Left forelimb (tissue), 1 donor: ENCODE measurements around the gene CASZ1.

Experiments
- DNase-seq: peaks from one replicate; pipeline ENCODE4 v3.0.0-alpha.2; 2018; ENCODE audit warnings: low spot score

The CASZ1 gene

GRCh38 chr1:10639775-10640578 lies 156.5 kb downstream of the CASZ1 start:
- no peak for DNase-seq

- DNase-seq: no peak
Observed at GRCh38 chr1:10639011-10639774, 157.3 kb downstream of the CASZ1 start.

GRCh38 chr1:10638559-10639005 lies 157.9 kb downstream of the CASZ1 start:
- no peak for DNase-seq

- no peak for DNase-seq
Observed at GRCh38 chr1:10637834-10638558, 158.4 kb downstream of the CASZ1 start.

- DNase-seq: no peak
Observed at GRCh38 chr1:10637400-10637799, 159.0 kb downstream of the CASZ1 start.

GRCh38 chr1:10635992-10636391 lies 160.5 kb downstream of the CASZ1 start:
- DNase-seq: no peak

- no peak for DNase-seq
Observed at GRCh38 chr1:10635085-10635896, 161.2 kb downstream of the CASZ1 start.

- DNase-seq: no peak
Observed at GRCh38 chr1:10634428-10635084, 161.9 kb downstream of the CASZ1 start.

GRCh38 chr1:10634075-10634427 lies 162.4 kb downstream of the CASZ1 start:
- DNase-seq: no peak

GRCh38 chr1:10633416-10633815 lies 163.0 kb downstream of the CASZ1 start:
- DNase-seq: no peak

- no peak for DNase-seq
Observed at GRCh38 chr1:10632691-10633090, 163.8 kb downstream of the CASZ1 start.

- DNase-seq: no peak
Observed at GRCh38 chr1:10631811-10632593, 164.4 kb downstream of the CASZ1 start.

GRCh38 chr1:10631121-10631810 lies 165.2 kb downstream of the CASZ1 start:
- DNase-seq: no peak

GRCh38 chr1:10630661-10631120 lies 165.8 kb downstream of the CASZ1 start:
- no peak for DNase-seq

- no peak for DNase-seq
Observed at GRCh38 chr1:10629816-10630571, 166.5 kb downstream of the CASZ1 start.

GRCh38 chr1:10629091-10629815 lies 167.2 kb downstream of the CASZ1 start:
- DNase-seq: no peak

- DNase-seq: no peak
Observed at GRCh38 chr1:10628685-10629084, 167.8 kb downstream of the CASZ1 start.

- no peak for DNase-seq
Observed at GRCh38 chr1:10626791-10627410, 169.5 kb downstream of the CASZ1 start.
